ENCODE data around the gene PWP2. TPM values are rescaled to one million over a fixed set of nuclear protein-coding genes. Genes with fewer than 3 reads are reported as not detected.
"Not testable (repeated sequence)": the region's sequence is repeated elsewhere in the genome, so short reads cannot be mapped to it uniquely, and the experiment has no call there.

PWP2 gene
- total and polyA plus RNA-seq, 5 donors from 2014 or later: 0.78 to 17.6 (median 7.1) TPM

GRCh38 chr21:44143380-44143779 is 36.2 kb downstream of the PWP2 start:
- not testable (repeated sequence) for H3K4me3 ChIP-seq (ENCODE audit: low read depth, low read length); H3K36me3 Mint-ChIP-seq; H3K9me3 ChIP-seq (ENCODE audit: control insufficient read depth in 2 of 2, low read length in 2 of 2); H3K4me1 ChIP-seq (ENCODE audit: control insufficient read depth, insufficient read depth, low read length, poor library complexity, severe bottlenecking); DNase-seq; H3K27ac ChIP-seq (ENCODE audit: insufficient read depth, low read length, poor library complexity, severe bottlenecking); H3K9me3 Mint-ChIP-seq; H3K36me3 ChIP-seq (ENCODE audit: control insufficient read depth, insufficient read depth, low read length); H3K4me1 Mint-ChIP-seq; H3K27ac Mint-ChIP-seq; H3K27me3 ChIP-seq (ENCODE audit: control insufficient read depth, insufficient read depth, low read length); H3K27me3 Mint-ChIP-seq; H3K4me3 Mint-ChIP-seq
- peak; percentile 39 to 56 for ATAC-seq (ENCODE audit: low read depth in 2 of 2)

GRCh38 chr21:44143996-44144395 is 36.8 kb downstream of the PWP2 start:
- not testable (repeated sequence) for ATAC-seq (ENCODE audit: low read depth in 2 of 2); DNase-seq; H3K4me1 Mint-ChIP-seq; H3K27ac Mint-ChIP-seq; H3K36me3 Mint-ChIP-seq; H3K9me3 Mint-ChIP-seq; H3K4me1 ChIP-seq (ENCODE audit: control insufficient read depth, insufficient read depth, low read length, poor library complexity, severe bottlenecking); H3K27me3 ChIP-seq (ENCODE audit: control insufficient read depth, insufficient read depth, low read length); H3K27me3 Mint-ChIP-seq; H3K4me3 ChIP-seq (ENCODE audit: low read depth, low read length); H3K9me3 ChIP-seq (ENCODE audit: control insufficient read depth in 2 of 2, low read length in 2 of 2); H3K36me3 ChIP-seq (ENCODE audit: control insufficient read depth, insufficient read depth, low read length); H3K27ac ChIP-seq (ENCODE audit: insufficient read depth, low read length, poor library complexity, severe bottlenecking); H3K4me3 Mint-ChIP-seq

GRCh38 chr21:44144784-44145602 is 37.8 kb downstream of the PWP2 start:
- not testable (repeated sequence) for DNase-seq; H3K4me1 ChIP-seq (ENCODE audit: control insufficient read depth, insufficient read depth, low read length, poor library complexity, severe bottlenecking); H3K27ac ChIP-seq (ENCODE audit: insufficient read depth, low read length, poor library complexity, severe bottlenecking); H3K36me3 Mint-ChIP-seq; H3K27me3 Mint-ChIP-seq; H3K9me3 ChIP-seq (ENCODE audit: control insufficient read depth in 2 of 2, low read length in 2 of 2); H3K4me1 Mint-ChIP-seq; H3K36me3 ChIP-seq (ENCODE audit: control insufficient read depth, insufficient read depth, low read length); H3K27me3 ChIP-seq (ENCODE audit: control insufficient read depth, insufficient read depth, low read length); H3K4me3 Mint-ChIP-seq; H3K27ac Mint-ChIP-seq; H3K9me3 Mint-ChIP-seq; H3K4me3 ChIP-seq (ENCODE audit: low read depth, low read length)
- ATAC-seq (ENCODE audit: low read depth in 2 of 2): peak; percentile 58 to 63

- not testable (repeated sequence) for H3K27ac ChIP-seq (ENCODE audit: insufficient read depth, low read length, poor library complexity, severe bottlenecking)
These were observed 38.4 kb downstream of the PWP2 start for GRCh38 chr21:44145616-44146015.

GRCh38 chr21:44147108-44147507 is 39.9 kb downstream of the PWP2 start:
- not testable (repeated sequence) for H3K27ac ChIP-seq (ENCODE audit: insufficient read depth, low read length, poor library complexity, severe bottlenecking); H3K4me3 ChIP-seq (ENCODE audit: low read depth, low read length); ATAC-seq (ENCODE audit: low read depth in 2 of 2); H3K27me3 Mint-ChIP-seq; H3K27me3 ChIP-seq (ENCODE audit: control insufficient read depth, insufficient read depth, low read length); H3K4me1 Mint-ChIP-seq; H3K36me3 Mint-ChIP-seq; DNase-seq; H3K36me3 ChIP-seq (ENCODE audit: control insufficient read depth, insufficient read depth, low read length); H3K4me1 ChIP-seq (ENCODE audit: control insufficient read depth, insufficient read depth, low read length, poor library complexity, severe bottlenecking); H3K9me3 Mint-ChIP-seq; H3K9me3 ChIP-seq (ENCODE audit: control insufficient read depth in 2 of 2, low read length in 2 of 2); H3K27ac Mint-ChIP-seq; H3K4me3 Mint-ChIP-seq

More at GRCh38 chr21:44145616-44146015, 38.4 kb downstream of the PWP2 start:
- H3K4me3 Mint-ChIP-seq; H3K4me1 Mint-ChIP-seq; H3K27me3 Mint-ChIP-seq; H3K36me3 ChIP-seq (ENCODE audit: control insufficient read depth, insufficient read depth, low read length); H3K27me3 ChIP-seq (ENCODE audit: control insufficient read depth, insufficient read depth, low read length); H3K4me1 ChIP-seq (ENCODE audit: control insufficient read depth, insufficient read depth, low read length, poor library complexity, severe bottlenecking); H3K9me3 Mint-ChIP-seq; DNase-seq; H3K9me3 ChIP-seq (ENCODE audit: control insufficient read depth in 2 of 2, low read length in 2 of 2); H3K27ac Mint-ChIP-seq; H3K36me3 Mint-ChIP-seq; H3K4me3 ChIP-seq (ENCODE audit: low read depth, low read length): not testable (repeated sequence)
- ATAC-seq (ENCODE audit: low read depth in 2 of 2): peak in 1 of 2 donors; percentile 19

- H3K36me3 ChIP-seq (ENCODE audit: control insufficient read depth, insufficient read depth, low read length); H3K4me1 ChIP-seq (ENCODE audit: control insufficient read depth, insufficient read depth, low read length, poor library complexity, severe bottlenecking); H3K27me3 Mint-ChIP-seq; H3K27ac Mint-ChIP-seq; H3K27ac ChIP-seq (ENCODE audit: insufficient read depth, low read length, poor library complexity, severe bottlenecking); H3K4me1 Mint-ChIP-seq; H3K9me3 Mint-ChIP-seq; H3K27me3 ChIP-seq (ENCODE audit: control insufficient read depth, insufficient read depth, low read length); H3K9me3 ChIP-seq (ENCODE audit: control insufficient read depth in 2 of 2, low read length in 2 of 2); H3K4me3 Mint-ChIP-seq; ATAC-seq (ENCODE audit: low read depth in 2 of 2); H3K36me3 Mint-ChIP-seq; DNase-seq; H3K4me3 ChIP-seq (ENCODE audit: low read depth, low read length): not testable (repeated sequence)
These were observed 43.1 kb downstream of the PWP2 start for GRCh38 chr21:44150255-44150654.

- H3K36me3 ChIP-seq (ENCODE audit: control insufficient read depth, insufficient read depth, low read length); H3K4me3 ChIP-seq (ENCODE audit: low read depth, low read length); H3K4me1 Mint-ChIP-seq; H3K27me3 ChIP-seq (ENCODE audit: control insufficient read depth, insufficient read depth, low read length); DNase-seq; H3K27me3 Mint-ChIP-seq; H3K4me3 Mint-ChIP-seq; H3K36me3 Mint-ChIP-seq; H3K9me3 Mint-ChIP-seq; H3K4me1 ChIP-seq (ENCODE audit: control insufficient read depth, insufficient read depth, low read length, poor library complexity, severe bottlenecking); ATAC-seq (ENCODE audit: low read depth in 2 of 2); H3K9me3 ChIP-seq (ENCODE audit: control insufficient read depth in 2 of 2, low read length in 2 of 2); H3K27ac Mint-ChIP-seq: not testable (repeated sequence)
- H3K27ac ChIP-seq (ENCODE audit: insufficient read depth, low read length, poor library complexity, severe bottlenecking): peak overlapping the region; percentile 41
These were observed 46.2 kb downstream of the PWP2 start for GRCh38 chr21:44153214-44153888.

GRCh38 chr21:44153889-44154228 is 46.7 kb downstream of the PWP2 start:
- H3K27me3 ChIP-seq (ENCODE audit: control insufficient read depth, insufficient read depth, low read length); H3K4me1 Mint-ChIP-seq; H3K36me3 Mint-ChIP-seq; H3K36me3 ChIP-seq (ENCODE audit: control insufficient read depth, insufficient read depth, low read length); H3K4me1 ChIP-seq (ENCODE audit: control insufficient read depth, insufficient read depth, low read length, poor library complexity, severe bottlenecking); H3K27ac Mint-ChIP-seq; H3K9me3 Mint-ChIP-seq; H3K4me3 ChIP-seq (ENCODE audit: low read depth, low read length); H3K4me3 Mint-ChIP-seq; H3K9me3 ChIP-seq (ENCODE audit: control insufficient read depth in 2 of 2, low read length in 2 of 2); H3K27me3 Mint-ChIP-seq: not testable (repeated sequence)
- peak overlapping the region; percentile 41 for H3K27ac ChIP-seq (ENCODE audit: insufficient read depth, low read length, poor library complexity, severe bottlenecking)
- ATAC-seq (ENCODE audit: low read depth in 2 of 2): peak; percentile 26 to 38
- peak in 2 of 3 donors; percentile 2 to 3 for DNase-seq

Measured in CD4-positive, CD25-positive, alpha-beta regulatory T cell (primary cell).